HCT116 (cell line): ENCODE data around the gene UMODL1. TPM values are rescaled to one million over a fixed set of nuclear protein-coding genes. Genes with fewer than 3 reads are reported as not detected.

Source experiments
- ATAC-seq: fragments of 200-7000 bp; cut with Tn5 transposase; 2 replicates; pipeline ENCODE4 v1.9.1; 2020; ENCODE audit warnings: mild to moderate bottlenecking, moderate library complexity
- BruUV-seq: library from RNA; stranded (reverse); fragments of 400-500 nt; replicated peaks from 2 replicates; lab custom pipeline; 2021; lab: Mats Ljungman, UMichigan
- CTCF ChIA-PET: fragments of 300-600 bp; sonication (Branson Sonifier 250); formaldehyde crosslinking; loops from one replicate; lab custom pipeline; 2021; ENCODE audit warnings: antibody characterized with exemption; lab: Charles Lee
- POLR2A ChIA-PET: fragments of 300-600, 350-600 bp; sonication (Branson Sonifier 250); formaldehyde crosslinking; loops from one replicate; lab custom pipeline; 2021; ENCODE audit warnings: antibody characterized with exemption; lab: Charles Lee
- RAD21 ChIA-PET, 2 experiments: fragments of 300-600 bp; sonication (Branson Sonifier 250); formaldehyde crosslinking; loops; one replicate each; lab custom pipeline; 2023; ENCODE audit warnings: low total read pairs in 2 of 2; ENCODE audit not compliant: uncharacterized antibody in 2 of 2, unreplicated experiment in 2 of 2, low non-redundant PET in 1 of 2; lab: Charles Lee
- DNase-seq: peaks from one replicate; pipeline ENCODE4 v3.0.0-alpha.2; 2010; ENCODE audit warnings: low read depth, low spot score
- H2AFZ ChIP-seq: fragments of 200-600 bp; shearing (Covaris generic), sonication (generic); 2 replicates; pipeline ENCODE4 v1.6.1; 2017; ENCODE audit warnings: low read depth, mixed run types, mixed read lengths, antibody characterized with exemption, low read length; ENCODE audit not compliant: poor library complexity, severe bottlenecking
- H3K27ac ChIP-seq: 2 replicates; pipeline ENCODE4 v1.5.1; 2012; ENCODE audit warnings: low read depth, low read length
- H3K27me3 ChIP-seq: fragments of 200-600 bp; sonication (generic); 2 replicates; pipeline ENCODE4 v1.6.1; 2016; ENCODE audit warnings: mixed run types, low read length, mixed read lengths; ENCODE audit not compliant: insufficient read depth
- H3K36me3 ChIP-seq, 2 experiments: fragments of 200-500 bp in 1 of 2; fragments of 200-600 bp in 1 of 2; sonication (Bioruptor generic) in 1 of 2; sonication (generic) in 1 of 2; 2 replicates each; pipeline versions ENCODE4 v1.5.1 to v1.6.1; 2014 to 2016; ENCODE audit warnings: low read length in 2 of 2, inconsistent platforms in 1 of 2, mixed read lengths in 1 of 2, mixed run types in 1 of 2; ENCODE audit not compliant: insufficient read depth in 2 of 2, control insufficient read depth in 1 of 2
- H3K4me1 ChIP-seq, 2 experiments: fragments of 200-600 bp in 1 of 2; sonication (generic) in 1 of 2; 2 replicates each; pipeline versions ENCODE4 v1.5.1 to v1.6.1; 2012 to 2017; ENCODE audit warnings: low read length in 2 of 2, inconsistent platforms in 1 of 2, mild to moderate bottlenecking in 1 of 2, mixed read lengths in 1 of 2, mixed run types in 1 of 2, moderate library complexity in 1 of 2; ENCODE audit not compliant: insufficient read depth in 2 of 2, control insufficient read depth in 1 of 2
- H3K4me2 ChIP-seq: fragments of 200-600 bp; sonication (generic); 2 replicates; pipeline ENCODE4 v1.6.1; 2017; ENCODE audit warnings: mixed run types, low read length, mixed read lengths
- H3K4me3 ChIP-seq, 2 experiments: fragments of 200-600 bp in 1 of 2; sonication (generic) in 1 of 2; replicated peaks in 1 of 2; 2 replicates each; pipeline ENCODE4 v1.5.1; 2011 to 2016; ENCODE audit warnings: low read length in 2 of 2, control low read depth in 1 of 2, low read depth in 1 of 2, mild to moderate bottlenecking in 1 of 2, mixed read lengths in 1 of 2, mixed run types in 1 of 2
- H3K79me2 ChIP-seq: fragments of 200-600 bp; sonication (generic); 2 replicates; pipeline ENCODE4 v1.6.1; 2017; ENCODE audit warnings: mild to moderate bottlenecking, mixed run types, low read length, moderate library complexity, mixed read lengths; ENCODE audit not compliant: insufficient read depth
- H3K9ac ChIP-seq: fragments of 200-600 bp; sonication (generic); 2 replicates; pipeline ENCODE4 v1.6.1; 2016; ENCODE audit warnings: low read length, mixed read lengths
- H3K9me2 ChIP-seq: fragments of 200-600 bp; sonication (generic), shearing (Covaris generic); 2 replicates; pipeline ENCODE4 v1.6.1; 2017; ENCODE audit warnings: mixed run types, mild to moderate bottlenecking, moderate library complexity; ENCODE audit not compliant: insufficient read depth
- H3K9me3 ChIP-seq, 2 experiments: fragments of 200-500 bp in 1 of 2; fragments of 200-600 bp in 1 of 2; sonication (Bioruptor generic) in 1 of 2; sonication (generic) in 1 of 2; 2 replicates each; pipeline ENCODE4 v1.6.1; 2014 to 2017; ENCODE audit warnings: low read length in 2 of 2, mixed read lengths in 2 of 2, inconsistent platforms in 1 of 2, low read depth in 1 of 2, mild to moderate bottlenecking in 1 of 2, mixed run types in 1 of 2, moderate library complexity in 1 of 2; ENCODE audit not compliant: control insufficient read depth in 1 of 2, insufficient read depth in 1 of 2
- H4K20me1 ChIP-seq: fragments of 200-600 bp; sonication (generic), shearing (Covaris generic); 2 replicates; pipeline ENCODE4 v1.6.1; 2017; ENCODE audit warnings: mixed run types, mild to moderate bottlenecking, moderate library complexity; ENCODE audit not compliant: insufficient read depth
- CBX3 ChIP-seq: IDR thresholded peaks from 2 replicates; pipeline ENCODE4 v1.6.1; 2012; ENCODE audit warnings: low read depth
- CTCF ChIP-seq, 3 experiments: fragments of 200-600 bp in 1 of 3; sonication (generic) in 1 of 3; IDR thresholded peaks in 2 of 3; conservative IDR thresholded peaks in 1 of 3; 2 replicates each; pipeline ENCODE4 v1.5.1; 2012 to 2017; ENCODE audit warnings: low read depth in 2 of 3, low read length in 2 of 3, antibody characterized with exemption in 1 of 3, borderline replicate concordance in 1 of 3, control low read depth in 1 of 3, mild to moderate bottlenecking in 1 of 3, mixed read lengths in 1 of 3, mixed run types in 1 of 3, moderate library complexity in 1 of 3; ENCODE audit not compliant: insufficient read depth in 1 of 3
- RAD21 ChIP-seq: IDR thresholded peaks from 2 replicates; pipeline ENCODE4 v1.6.1; 2012; ENCODE audit warnings: low read depth, mild to moderate bottlenecking
- ZNF274 ChIP-seq: fragments of 200-500 bp; sonication (Bioruptor generic); IDR thresholded peaks from 2 replicates; pipeline ENCODE4 v1.6.1; 2014; ENCODE audit warnings: mild to moderate bottlenecking, low read depth, low read length, inconsistent platforms
- intact Hi-C: fragments of 100-400 bp; cut with micrococcal nuclease; formaldehyde crosslinking; loops from 2 replicates; pipeline ENCODE4 v1.10.0; 2022
- total RNA-seq: library from RNA; stranded (reverse); gene quantifications from one replicate; pipeline ENCODE4 v1.2.1, GENCODE V29; 2021; ENCODE audit not compliant: unreplicated experiment

UMODL1 gene
- total RNA-seq, 1 experiment from 2014 or later, result not detected

GRCh38 chr21:42144679-42145568, 73.8 kb downstream of the UMODL1 start (continued):
- TF ChIP-seq ZNF274, result no peak

DNA sequence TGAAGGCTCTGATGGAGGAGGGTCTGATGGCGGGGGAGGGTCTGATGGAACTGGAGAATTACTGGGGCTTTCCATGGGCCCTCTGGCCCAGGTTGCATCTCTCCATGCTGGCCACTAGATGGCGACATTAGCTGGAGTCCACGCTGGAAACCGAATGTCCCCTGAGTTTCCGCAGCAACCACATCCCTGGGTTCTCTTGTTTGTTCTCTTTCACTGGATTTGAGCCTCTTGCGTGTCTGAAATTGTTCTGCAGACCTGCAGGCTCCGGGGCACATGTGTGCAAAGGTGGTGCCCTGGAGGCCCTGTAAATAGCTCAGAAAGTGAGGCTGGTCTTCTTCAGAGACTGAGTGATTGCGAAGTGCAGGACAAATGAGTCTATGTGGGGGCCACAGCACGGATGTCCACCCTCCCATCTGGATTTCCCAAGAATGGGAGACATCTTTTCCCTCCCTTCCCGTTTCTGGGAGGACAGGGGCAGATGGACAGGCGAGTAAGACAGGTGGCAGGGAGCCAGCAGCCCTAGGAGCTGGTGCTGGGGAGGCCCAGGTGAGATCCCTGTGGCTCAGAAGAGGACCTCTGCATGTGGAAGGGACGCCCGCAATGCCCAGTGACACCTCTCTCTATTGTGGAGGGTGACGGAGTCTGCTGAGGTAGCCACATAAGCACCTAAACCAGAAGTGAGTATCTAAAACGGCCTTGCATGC, 74.6 kb downstream of the UMODL1 start:
- peak; percentile 21 for DNase-seq
- CTCF ChIA-PET, result interaction anchor here (0.9 to 2.2 kb wide), 16 partner anchors 11 to 366 kb away, joined by 3 to 36 read pairs (median 4); no protein-coding TSS in a partner anchor
- POLR2A ChIA-PET, result no interaction called here

More for the DNA sequence above, 74.6 kb downstream of the UMODL1 start:
- peak; percentile 88 for ATAC-seq
- H3K9me3 ChIP-seq, result no peaks in the 10 kb centered on the region
- RAD21 ChIA-PET, result interaction anchor here (1.8 kb wide), 2 partner anchors 113 kb away, joined by 4 to 9 read pairs; no protein-coding TSS in a partner anchor
- peak overlapping the region; percentile 4; the same call in 1 of the 2 replicates for H3K4me2 ChIP-seq
- TF ChIP-seq CBX3, result no peak
- peak; percentile 72 to 92 (median 87) for TF ChIP-seq CTCF (IDR thresholded peaks at IDR 0.05 in 2 of 3, conservative IDR thresholded peaks at IDR 0.05 in 1 of 3; ENCODE audit: borderline replicate concordance in 1 of 3, insufficient read depth in 1 of 3, low read depth in 2 of 3, low read length in 2 of 3)
- peak; percentile 85 for TF ChIP-seq RAD21
- TF ChIP-seq, all 23 proteins: peak for 2
- no peak overlapping the region for H3K9ac ChIP-seq
- no peaks in the 10 kb centered on the region for H4K20me1 ChIP-seq
- no peaks in the 10 kb centered on the region for H3K9me2 ChIP-seq
- no peak overlapping the region for H3K4me3 ChIP-seq
- H3K79me2 ChIP-seq, result no peaks in the 10 kb centered on the region
- H3K36me3 ChIP-seq, result no peaks in the 10 kb centered on the region
- no peaks in the 10 kb centered on the region for H3K27me3 ChIP-seq
- H3K4me1 ChIP-seq, result 0 out of 4 replicates have a peak, but pooled peaks cover 2 to 3% of the 10 kb centered on the region in 2 experiments
- H3K27ac ChIP-seq, result no peak overlapping the region
- H2AFZ ChIP-seq, result no peak overlapping the region
- intact Hi-C loops, result loop anchor here (1.0 kb wide), 3 partner anchors 113 to 305 kb away; no protein-coding TSS in a partner anchor
- BruUV-seq, result no TSS peak
